ENCODE results near the gene ANP32A. TPM values are rescaled to one million over a fixed set of nuclear protein-coding genes. Genes with fewer than 3 reads are reported as not detected.

Gene ANP32A
- total RNA-seq, 2 donors from 2014 or later, result 52.6 to 70.8 TPM

GRCh38 chr15:68734352-68734751 is 86.3 kb downstream of the ANP32A start:
- Histone ChIP-seq H3K9me3 (no peaks in the 10 kb centered on the region), H3K4me3 (no peak overlapping the region), H3K27ac (no peak overlapping the region), H3K4me1 (replicated peaks) (no peaks in the 10 kb centered on the region), H3K27me3 (replicated peaks; ENCODE audit: insufficient read depth) (no peaks in the 10 kb centered on the region), H3K36me3 (no peaks in the 10 kb centered on the region)
- TF ChIP-seq POLR2AphosphoS5 (IDR thresholded peaks at IDR 0.05) (no peak), POLR2A (IDR thresholded peaks at IDR 0.05) (no peak), CTCF (IDR thresholded peaks at IDR 0.05) (no peak)
- DNase-seq (ENCODE audit: low spot score), result no peak
- intact Hi-C loops (cut with DNase I), result loop anchor here (5.0 kb wide), 1 partner anchor 83 kb away; no protein-coding TSS in a partner anchor

DNA sequence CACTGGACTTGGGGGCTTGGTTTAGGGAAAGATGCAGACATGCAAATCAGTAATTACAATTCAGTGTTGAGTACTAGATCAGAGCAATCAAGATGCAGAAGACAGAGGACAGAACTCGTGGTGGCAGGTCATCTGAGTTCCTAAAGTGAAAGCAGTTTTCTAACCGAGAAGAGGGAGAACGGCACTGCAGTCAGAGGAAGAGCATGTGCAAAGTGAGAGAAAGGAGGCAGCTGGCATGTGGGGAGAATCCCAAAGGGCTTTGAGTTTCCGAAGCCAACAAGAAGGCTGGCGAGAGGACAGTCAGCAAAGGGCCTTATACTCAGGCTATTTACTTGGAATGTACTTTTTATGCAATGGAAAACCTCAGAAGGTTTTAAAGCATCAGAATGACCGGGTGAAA is 87.0 kb downstream of the ANP32A start:
- TF ChIP-seq CTCF (IDR thresholded peaks at IDR 0.05) (no peak), POLR2AphosphoS5 (IDR thresholded peaks at IDR 0.05) (no peak), POLR2A (IDR thresholded peaks at IDR 0.05) (no peak)
- no peak for DNase-seq (ENCODE audit: low spot score)
- Histone ChIP-seq H3K4me1 (replicated peaks) (no peaks in the 10 kb centered on the region), H3K4me3 (no peak overlapping the region), H3K9me3 (no peaks in the 10 kb centered on the region), H3K27ac (no peak overlapping the region), H3K27me3 (replicated peaks; ENCODE audit: insufficient read depth) (no peaks in the 10 kb centered on the region), H3K36me3 (no peaks in the 10 kb centered on the region)
- WGBS, result 35% methylated on average over 6 of the region's 6 CpGs
- intact Hi-C loops (cut with DNase I), result loop anchor here (5.0 kb wide), 1 partner anchor 84 kb away; no protein-coding TSS in a partner anchor

GRCh38 chr15:68732451-68732850 is 88.2 kb downstream of the ANP32A start:
- Histone ChIP-seq H3K4me1 (replicated peaks) (no peaks in the 10 kb centered on the region), H3K9me3 (no peaks in the 10 kb centered on the region), H3K4me3 (no peak overlapping the region), H3K36me3 (no peaks in the 10 kb centered on the region), H3K27me3 (replicated peaks; ENCODE audit: insufficient read depth) (no peaks in the 10 kb centered on the region), H3K27ac (no peak overlapping the region)
- 96% methylated on average over 2 of the region's 2 CpGs for WGBS
- no peak for DNase-seq (ENCODE audit: low spot score)
- intact Hi-C loops (cut with DNase I), result loop anchor here (5.0 kb wide), 1 partner anchor 85 kb away; no protein-coding TSS in a partner anchor
- no peak for TF ChIP-seq CTCF (IDR thresholded peaks at IDR 0.05)
- no peak for TF ChIP-seq POLR2A (IDR thresholded peaks at IDR 0.05)

- intact Hi-C loops (cut with DNase I), result loop anchor here (2.0 to 5.0 kb wide), 2 partner anchors 86 to 144 kb away; no protein-coding TSS in a partner anchor
- 62% methylated on average over 15 of the region's 15 CpGs for WGBS
- Histone ChIP-seq H3K9me3 (no peaks in the 10 kb centered on the region), H3K4me3 (no peak overlapping the region), H3K36me3 (no peaks in the 10 kb centered on the region), H3K27me3 (replicated peaks; ENCODE audit: insufficient read depth) (no peaks in the 10 kb centered on the region), H3K27ac (no peak overlapping the region), H3K4me1 (replicated peaks) (no peaks in the 10 kb centered on the region)
- DNase-seq (ENCODE audit: low spot score), result no peak
- TF ChIP-seq POLR2A (IDR thresholded peaks at IDR 0.05) (no peak), CTCF (IDR thresholded peaks at IDR 0.05) (no peak), POLR2AphosphoS5 (IDR thresholded peaks at IDR 0.05) (no peak)
Measured at GRCh38 chr15:68730976-68731897, 89.5 kb downstream of the ANP32A start.
